ENCODE measurements around the gene LARGE1.

DNA sequence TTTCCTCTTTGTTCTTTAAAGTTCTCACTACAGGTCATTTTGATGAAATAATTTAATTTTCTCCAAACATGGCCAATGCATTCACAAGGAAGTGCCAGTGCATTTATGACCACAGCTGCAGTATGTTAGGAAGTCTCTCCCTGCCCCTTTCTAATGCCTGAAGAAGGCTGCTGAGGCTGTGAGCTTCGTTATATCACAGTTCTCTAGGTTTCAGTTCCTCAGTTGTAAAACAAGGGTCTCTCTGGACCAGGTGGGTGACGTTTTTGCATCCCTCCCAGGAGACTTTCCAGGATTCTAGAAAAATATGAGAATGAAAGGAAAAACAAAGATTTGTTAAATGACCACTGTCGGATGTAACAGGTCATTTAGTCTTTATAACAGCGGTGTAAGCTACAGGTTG, 171.6 kb downstream of the LARGE1 start:
- TF ChIP-seq, protein P1, sequence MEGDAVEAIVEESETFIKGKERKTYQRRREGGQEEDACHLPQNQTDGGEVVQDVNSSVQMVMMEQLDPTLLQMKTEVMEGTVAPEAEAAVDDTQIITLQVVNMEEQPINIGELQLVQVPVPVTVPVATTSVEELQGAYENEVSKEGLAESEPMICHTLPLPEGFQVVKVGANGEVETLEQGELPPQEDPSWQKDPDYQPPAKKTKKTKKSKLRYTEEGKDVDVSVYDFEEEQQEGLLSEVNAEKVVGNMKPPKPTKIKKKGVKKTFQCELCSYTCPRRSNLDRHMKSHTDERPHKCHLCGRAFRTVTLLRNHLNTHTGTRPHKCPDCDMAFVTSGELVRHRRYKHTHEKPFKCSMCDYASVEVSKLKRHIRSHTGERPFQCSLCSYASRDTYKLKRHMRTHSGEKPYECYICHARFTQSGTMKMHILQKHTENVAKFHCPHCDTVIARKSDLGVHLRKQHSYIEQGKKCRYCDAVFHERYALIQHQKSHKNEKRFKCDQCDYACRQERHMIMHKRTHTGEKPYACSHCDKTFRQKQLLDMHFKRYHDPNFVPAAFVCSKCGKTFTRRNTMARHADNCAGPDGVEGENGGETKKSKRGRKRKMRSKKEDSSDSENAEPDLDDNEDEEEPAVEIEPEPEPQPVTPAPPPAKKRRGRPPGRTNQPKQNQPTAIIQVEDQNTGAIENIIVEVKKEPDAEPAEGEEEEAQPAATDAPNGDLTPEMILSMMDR (IDR thresholded peaks at IDR 0.05): no peak
- TF ChIP-seq POLR2A (IDR thresholded peaks at IDR 0.05): no peak
